ENCODE data around the gene CATSPERE. TPM values are rescaled to one million over a fixed set of nuclear protein-coding genes. Genes with fewer than 3 reads are reported as not detected.
"Not testable (repeated sequence)": the region's sequence is repeated elsewhere in the genome, so short reads cannot be mapped to it uniquely, and the experiment has no call there.

The CATSPERE gene
- total and polyA plus RNA-seq, 12 donors, result 0.18 to 2.6 (median 1.2) TPM

GRCh38 chr1:244548558-244549115 is 87.6 kb downstream of the CATSPERE start:
- intact Hi-C loops (cut with DNase I), result no loop called here
- WGBS, 4 donors, result 70 to 87% (median 81%) methylated on average over 2 of the region's 2 CpGs
- H3K36me3 ChIP-seq (replicated peaks in 1 of 2), result no peaks in the 10 kb centered on the region

GRCh38 chr1:244552336-244552735 is 91.3 kb downstream of the CATSPERE start:
- Histone ChIP-seq H3K4me1 (replicated peaks in 1 of 2) (no peaks in the 10 kb centered on the region), H3K27me3 (no peaks in the 10 kb centered on the region), H3K4me3 (no peak overlapping the region), H3K9me3 (replicated peaks in 1 of 3) (peaks cover 0 to 11% (median 5%) of the 10 kb centered on the region in 3 donors), H3K27ac (no peak overlapping the region), H3K36me3 (replicated peaks in 1 of 2) (no peaks in the 10 kb centered on the region)
- no peak for DNase-seq
- no peak for TF ChIP-seq CTCF (IDR thresholded peaks at IDR 0.05)
- TF ChIP-seq POLR2A (IDR thresholded peaks at IDR 0.05), result no peak
- 65 to 83% (median 75%) methylated on average over 6 of the region's 6 CpGs for WGBS, 4 donors
- intact Hi-C loops (cut with DNase I), result no loop called here

More at GRCh38 chr1:244548558-244549115, 87.6 kb downstream of the CATSPERE start:
- Histone ChIP-seq H3K27ac (no peak overlapping the region), H3K27me3 (no peaks in the 10 kb centered on the region), H3K4me1 (replicated peaks in 1 of 2) (no peaks in the 10 kb centered on the region), H3K9me3 (replicated peaks in 1 of 3) (peaks cover 0 to 13% (median 0%) of the 10 kb centered on the region in 3 donors), H3K4me3 (no peak overlapping the region)
- TF ChIP-seq POLR2A (IDR thresholded peaks at IDR 0.05), result no peak
- DNase-seq, result no peak

GRCh38 chr1:244556263-244556662 is 95.2 kb downstream of the CATSPERE start:
- H3K9me3 ChIP-seq (replicated peaks in 1 of 3), result peaks cover 0 to 11% (median 0%) of the 10 kb centered on the region in 3 donors
- 85 to 97% (median 94%) methylated on average over 1 of the region's 1 CpG for WGBS, 4 donors
- no peaks in the 10 kb centered on the region for H3K27me3 ChIP-seq
- H3K4me3 ChIP-seq, result no peak overlapping the region
- no peak for TF ChIP-seq CTCF (IDR thresholded peaks at IDR 0.05)
- no peak for TF ChIP-seq POLR2A (IDR thresholded peaks at IDR 0.05)
- no peaks in the 10 kb centered on the region for H3K4me1 ChIP-seq (replicated peaks in 1 of 2)
- intact Hi-C loops (cut with DNase I), result no loop called here
- no peaks in the 10 kb centered on the region for H3K36me3 ChIP-seq (replicated peaks in 1 of 2)
- no peak for DNase-seq
- H3K27ac ChIP-seq, result no peak overlapping the region

GRCh38 chr1:244557565-244557964 is 96.5 kb downstream of the CATSPERE start:
- Histone ChIP-seq H3K27me3 (no peaks in the 10 kb centered on the region), H3K4me1 (replicated peaks in 1 of 2) (no peaks in the 10 kb centered on the region), H3K4me3 (no peak overlapping the region), H3K9me3 (replicated peaks in 1 of 3) (peaks cover 0 to 11% (median 0%) of the 10 kb centered on the region in 3 donors), H3K36me3 (replicated peaks in 1 of 2) (no peaks in the 10 kb centered on the region), H3K27ac (no peak overlapping the region)
- WGBS, 4 donors, result 46 to 91% (median 64%) methylated on average over 1 of the region's 1 CpG
- no peak for TF ChIP-seq CTCF (IDR thresholded peaks at IDR 0.05)
- DNase-seq, result no peak
- intact Hi-C loops (cut with DNase I), result no loop called here

GRCh38 chr1:244559561-244559960 is 98.5 kb downstream of the CATSPERE start:
- no peaks in the 10 kb centered on the region for H3K27me3 ChIP-seq
- WGBS, 4 donors, result 85 to 97% (median 90%) methylated on average over 1 of the region's 1 CpG
- intact Hi-C loops (cut with DNase I), result no loop called here
- no peak overlapping the region for H3K4me3 ChIP-seq
- no peaks in the 10 kb centered on the region for H3K36me3 ChIP-seq (replicated peaks in 1 of 2)
- no peaks in the 10 kb centered on the region for H3K4me1 ChIP-seq (replicated peaks in 1 of 2)
- TF ChIP-seq POLR2A (IDR thresholded peaks at IDR 0.05) (no peak), CTCF (IDR thresholded peaks at IDR 0.05) (no peak)
- peaks cover 0 to 11% (median 0%) of the 10 kb centered on the region in 3 donors for H3K9me3 ChIP-seq (replicated peaks in 1 of 3)
- no peak overlapping the region for H3K27ac ChIP-seq
- DNase-seq, result no peak

DNA sequence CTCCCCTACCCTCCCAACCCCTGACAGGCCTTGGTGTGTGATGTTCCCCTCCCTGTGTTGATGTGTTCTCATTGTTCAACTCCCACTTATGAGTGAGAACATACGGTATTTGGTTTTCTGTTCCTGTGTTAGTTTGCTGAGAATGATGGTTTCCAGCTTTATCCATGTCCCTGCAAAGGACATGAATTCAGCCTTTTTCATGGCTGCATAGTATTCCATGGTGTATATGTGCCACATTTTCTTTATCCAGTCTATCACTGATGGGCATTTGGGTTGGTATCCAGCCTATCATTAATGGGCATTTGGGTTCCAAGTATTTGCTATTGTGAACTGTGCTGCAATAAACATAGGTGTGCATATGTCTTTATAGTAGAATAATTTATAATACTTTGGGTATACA is 101.8 kb downstream of the CATSPERE start:
- WGBS, 4 donors, result 82 to 100% (median 96%) methylated on average over 1 of the region's 1 CpG
- H3K4me1 ChIP-seq (replicated peaks in 1 of 2); H3K9me3 ChIP-seq (replicated peaks in 1 of 3); H3K4me3 ChIP-seq; H3K27me3 ChIP-seq; intact Hi-C loops (cut with DNase I); DNase-seq; H3K27ac ChIP-seq; H3K36me3 ChIP-seq (replicated peaks in 1 of 2): not testable (repeated sequence)

Measured in adrenal gland (tissue), 12 donors.